ENCODE measurements around the gene MYH9. TPM values are rescaled to one million over a fixed set of nuclear protein-coding genes. Genes with fewer than 3 reads are reported as not detected.

The MYH9 gene
- total and polyA plus RNA-seq, 2 donors (not counting 1 experiment from before 2014, with no cell fraction given): 108 to 554 TPM

DNA sequence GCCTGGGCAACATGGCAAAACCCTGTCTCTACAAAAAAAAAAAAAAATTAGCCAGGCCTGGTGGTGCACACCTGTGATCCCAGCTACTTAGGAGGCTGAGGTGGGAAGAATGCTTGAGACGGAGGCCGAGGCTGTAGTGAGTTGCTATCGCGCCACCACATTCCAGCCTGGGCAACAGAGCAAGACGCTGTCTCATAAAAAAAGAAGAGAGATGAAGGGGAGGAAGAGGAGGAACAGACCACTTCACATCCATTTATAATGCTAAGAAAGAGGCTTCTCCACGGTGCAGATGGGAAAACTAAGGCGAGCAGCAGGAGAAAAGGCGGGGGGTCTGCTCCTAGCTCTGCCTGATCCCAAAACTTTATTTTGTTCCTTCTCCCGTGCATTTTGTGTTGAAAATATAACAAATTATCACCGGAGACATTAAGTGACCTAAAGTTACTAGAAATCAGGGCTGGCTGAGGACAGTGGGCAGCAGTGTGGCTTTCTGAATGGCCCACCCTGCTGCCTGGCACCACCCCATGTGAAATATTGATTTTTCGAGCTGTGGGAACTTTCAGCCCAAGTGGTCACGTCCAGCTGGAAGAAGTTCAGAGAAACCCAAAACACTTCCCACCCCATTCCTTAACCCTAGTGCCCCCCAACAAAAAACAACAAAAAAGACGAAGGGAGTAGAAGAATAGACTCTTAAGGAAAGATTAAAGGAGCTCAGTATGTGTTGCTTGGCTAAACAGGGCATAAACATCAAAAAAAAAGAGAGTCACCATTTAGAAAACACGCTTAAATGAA is 9.5 kb downstream of the MYH9 start:
- TF ChIP-seq CTCF (IDR thresholded peaks at IDR 0.05): no peak
- no peak for TF ChIP-seq EZH2 (IDR thresholded peaks at IDR 0.05; ENCODE audit: borderline replicate concordance, insufficient read depth, low read depth, low read length, poor library complexity, severe bottlenecking)
- peaks cover 47% of the 10 kb centered on the region for H4K20me1 ChIP-seq (ENCODE audit: control insufficient read depth, insufficient read depth, low read length, poor library complexity, severe bottlenecking)
- peaks cover 100% of the 10 kb centered on the region for H3K79me2 ChIP-seq (ENCODE audit: control insufficient read depth, insufficient read depth, low read length)
- Mint-ChIP-seq H3K4me1 (peaks cover 85% of the 10 kb centered on the region), H3K27ac (peak overlapping the region; percentile 88), H3K27me3 (no peaks in the 10 kb centered on the region), H3K9me3 (ENCODE audit: insufficient read depth) (no peaks in the 10 kb centered on the region), H3K4me3 (peak overlapping the region; percentile 70)
- 94% methylated on average over 2 of the region's 14 CpGs for WGBS (ENCODE audit: insufficient coverage)
- intact Hi-C loops (cut with micrococcal nuclease): no loop called here
- no peaks in the 10 kb centered on the region for H3K9me3 ChIP-seq (ENCODE audit: control extremely low read depth in 1 of 3, control insufficient read depth in 2 of 3, insufficient read depth in 1 of 3, low read length in 2 of 3)
- peak overlapping the region in 1 of 5 experiments; percentile 59 for H3K4me3 ChIP-seq (ENCODE audit: control extremely low read depth in 1 of 5, extremely low read depth in 1 of 5, insufficient read depth in 1 of 5, low read depth in 2 of 5, low read length in 4 of 5)
- CTCF ChIA-PET: interaction anchor here (0.6 to 5.7 kb wide), 13 partner anchors 9 to 109 kb away, joined by 3 to 33 read pairs (median 4); no protein-coding TSS in a partner anchor
- H3K4me2 ChIP-seq (replicated peaks; ENCODE audit: low read depth, low read length, poor library complexity, severe bottlenecking): peak overlapping the region; percentile 76
- no peak overlapping the region for H2AFZ ChIP-seq (ENCODE audit: insufficient read depth, low read depth, low read length, poor library complexity, severe bottlenecking)
- POLR2A ChIA-PET: interaction anchor here (0.5 to 1.9 kb wide), 6 partner anchors 9 to 103 kb away, joined by 3 to 14 read pairs (median 6); partner anchors contain the start of genes MYH9 and TXN2
- H3K9ac ChIP-seq (ENCODE audit: low read length): peak overlapping the region; percentile 51
- no peaks in the 10 kb centered on the region for H3K27me3 ChIP-seq (replicated peaks in 1 of 4; ENCODE audit: control extremely low read depth in 1 of 4, control insufficient read depth in 3 of 4, insufficient read depth in 4 of 4, low read length in 3 of 4)
- no peak for DNase-seq
- peaks cover 96 to 99% of the 10 kb centered on the region in 2 donors for H3K4me1 ChIP-seq (ENCODE audit: control insufficient read depth in 2 of 2, insufficient read depth in 2 of 2, low read length in 2 of 2)
- H3K27ac ChIP-seq (ENCODE audit: low read length in 2 of 2): peak overlapping the region; percentile 88 to 90
- no peak for ATAC-seq (ENCODE audit: low read depth)
- H3K36me3 ChIP-seq (replicated peaks in 1 of 2; ENCODE audit: control extremely low read depth in 1 of 2, control insufficient read depth in 1 of 2, extremely low read depth in 1 of 2, insufficient read depth in 2 of 2, low read length in 1 of 2): peaks cover 4 to 39% of the 10 kb centered on the region in 2 experiments
